LoVo (cell line): ENCODE results near the gene TSPAN8.
"Not testable (repeated sequence)": the region's sequence is repeated elsewhere in the genome, so short reads cannot be mapped to it uniquely, and the experiment has no call there.

Experiments
- DNase-seq: peaks from one replicate; pipeline ENCODE4 v3.0.0-alpha.2; 2016; ENCODE audit warnings: low spot score

TSPAN8 gene

GRCh38 chr12:71157601-71158233, at the start of gene TSPAN8:
TSPAN8 (minus strand) TSS chr12:71157999; CDS start chr12:71157678, 321 bp downstream.
- DNase-seq, result peak; percentile 99

- DNase-seq, result no peak
These were observed 43.4 kb upstream of the TSPAN8 start for GRCh38 chr12:71201136-71201679.

GRCh38 chr12:71200706-71201105, 42.9 kb upstream of the TSPAN8 start:
- no peak for DNase-seq

GRCh38 chr12:71197460-71197859, 39.7 kb upstream of the TSPAN8 start:
- no peak for DNase-seq

DNA sequence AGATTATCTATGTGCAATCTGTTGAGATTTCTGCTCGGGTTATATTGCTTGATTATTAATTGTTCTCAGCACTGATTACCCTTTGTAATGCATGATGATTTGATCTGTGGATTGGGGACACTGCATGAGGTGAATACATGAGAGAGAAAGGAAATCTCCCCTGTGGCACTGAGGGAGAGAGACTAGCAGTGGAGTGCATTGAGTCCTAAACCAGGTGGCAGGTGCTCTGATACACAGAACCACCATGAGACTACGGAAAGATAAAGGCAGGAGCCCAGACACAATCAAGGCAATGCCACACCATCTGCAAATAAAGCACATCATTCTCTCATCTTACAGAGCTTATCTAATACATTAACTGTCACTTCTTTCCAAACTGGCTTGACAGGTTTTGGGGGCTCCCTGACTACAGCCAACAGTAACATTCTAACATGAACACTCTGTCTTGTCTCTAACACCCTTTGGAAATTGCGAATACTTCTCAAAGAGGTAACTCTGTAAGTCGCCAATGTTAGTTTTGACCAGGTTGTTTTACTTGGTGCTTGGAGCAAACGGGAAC, 37.6 kb upstream of the TSPAN8 start:
- DNase-seq, result peak; percentile 87

- DNase-seq, result no peak
These were observed 36.9 kb upstream of the TSPAN8 start for GRCh38 chr12:71194657-71195056.

DNA sequence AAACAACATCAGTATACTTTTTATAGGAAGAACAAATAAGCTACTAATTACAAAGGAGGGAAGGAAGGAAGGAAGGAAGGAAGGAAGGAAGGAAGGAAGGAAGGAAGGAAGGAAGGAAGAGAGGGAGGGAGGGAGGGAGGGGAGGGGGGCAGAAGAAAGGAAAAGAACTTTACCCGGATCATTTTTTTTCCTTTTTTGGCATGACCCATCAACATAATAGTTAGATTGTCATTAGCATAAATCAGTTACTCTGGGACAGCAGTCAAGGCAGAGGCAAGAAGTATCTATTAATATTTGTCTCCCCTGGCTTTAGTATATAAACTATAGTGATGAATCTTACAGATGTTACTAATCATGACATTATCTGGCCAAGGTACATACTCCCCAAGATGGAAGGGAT, 35.2 kb upstream of the TSPAN8 start:
- no peak for DNase-seq

- no peak for DNase-seq
These were observed 33.9 kb upstream of the TSPAN8 start for GRCh38 chr12:71191509-71192196.

DNA sequence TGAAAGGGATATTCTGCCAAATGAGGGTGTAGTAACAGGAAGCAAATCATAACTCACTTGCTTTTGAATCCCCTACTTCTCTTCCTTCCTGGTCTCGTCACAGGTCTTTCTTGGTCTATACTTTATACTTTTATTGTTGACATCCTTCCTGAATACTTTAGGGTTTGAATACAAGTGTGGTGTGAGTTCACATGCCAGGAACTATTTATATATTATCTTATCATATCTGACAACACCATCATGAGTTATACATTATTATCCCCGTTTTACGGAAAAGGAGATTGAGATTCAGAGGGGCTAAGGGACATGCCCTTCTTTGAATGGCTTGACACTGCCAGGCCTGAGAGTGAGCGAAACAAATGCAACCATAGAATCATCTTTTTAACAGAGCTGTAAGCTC, 33.0 kb upstream of the TSPAN8 start:
- no peak for DNase-seq

DNA sequence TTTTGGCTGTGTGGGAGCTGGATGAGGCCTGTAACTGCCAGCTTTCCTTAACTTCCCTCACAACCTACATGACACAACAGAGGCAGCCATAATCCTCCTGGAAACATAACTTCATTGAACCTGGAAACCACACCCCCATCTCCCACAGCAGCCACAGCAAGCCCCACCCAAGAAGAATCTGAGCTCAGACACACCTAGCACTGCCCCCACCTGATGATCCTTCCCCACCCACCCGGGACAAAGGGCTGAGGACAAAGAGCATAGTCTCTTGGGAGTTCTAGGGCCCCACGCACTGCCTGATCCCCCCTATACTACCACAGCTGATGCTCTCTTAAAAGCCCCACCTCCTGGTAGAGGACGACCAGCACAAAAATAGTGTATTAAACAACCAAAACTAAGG, 29.6 kb upstream of the TSPAN8 start:
- DNase-seq, result no peak

- peak; percentile 41 for DNase-seq
These were observed 28.9 kb upstream of the TSPAN8 start for GRCh38 chr12:71186571-71187288.

- no peak for DNase-seq
These were observed 26.0 kb upstream of the TSPAN8 start for GRCh38 chr12:71183846-71184245.

DNA sequence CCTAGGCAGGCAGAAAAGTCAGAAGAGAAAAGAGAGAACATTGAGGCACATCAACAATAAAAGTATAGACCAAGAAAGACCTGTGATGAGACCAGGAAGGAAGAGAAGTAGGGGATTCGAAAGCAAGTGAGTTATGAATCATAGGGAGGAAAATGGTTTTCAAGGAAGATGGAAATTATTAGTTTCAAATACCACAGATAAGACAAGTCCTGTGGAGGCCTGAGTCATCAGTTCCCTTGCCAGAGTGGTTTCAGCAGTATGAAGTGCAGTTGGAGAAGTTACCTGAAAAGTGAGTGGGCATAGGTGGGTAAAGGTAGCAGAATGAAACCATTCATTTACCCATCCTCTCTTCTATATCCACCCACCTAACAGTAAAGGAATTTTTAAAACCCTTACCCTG, 25.2 kb upstream of the TSPAN8 start:
- DNase-seq, result peak; percentile 96

GRCh38 chr12:71178162-71178561, 20.4 kb upstream of the TSPAN8 start:
- no peak for DNase-seq

- DNase-seq, result no peak
These were observed 17.0 kb upstream of the TSPAN8 start for GRCh38 chr12:71174825-71175224.

DNA sequence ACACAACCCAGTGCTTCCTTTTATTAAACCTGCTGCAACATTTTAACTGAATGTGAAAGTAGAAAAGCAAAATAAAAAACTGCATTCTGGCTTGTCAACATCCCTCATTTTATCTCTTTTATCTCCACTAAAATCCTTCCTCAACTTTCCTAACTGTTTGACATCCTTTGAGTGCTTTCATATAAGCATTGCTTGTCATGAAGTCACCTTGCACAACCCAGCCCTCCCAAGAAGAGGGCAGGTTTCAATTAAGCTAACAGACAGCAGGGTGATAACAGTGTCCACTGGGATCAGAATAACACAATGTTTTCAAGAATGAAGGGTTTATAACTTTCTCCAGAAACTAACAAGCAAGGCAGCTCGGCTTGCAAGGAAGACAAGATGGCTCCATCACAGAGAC, 16.3 kb upstream of the TSPAN8 start:
- no peak for DNase-seq

- DNase-seq, result no peak
These were observed 12.7 kb upstream of the TSPAN8 start for GRCh38 chr12:71170456-71170855.

DNA sequence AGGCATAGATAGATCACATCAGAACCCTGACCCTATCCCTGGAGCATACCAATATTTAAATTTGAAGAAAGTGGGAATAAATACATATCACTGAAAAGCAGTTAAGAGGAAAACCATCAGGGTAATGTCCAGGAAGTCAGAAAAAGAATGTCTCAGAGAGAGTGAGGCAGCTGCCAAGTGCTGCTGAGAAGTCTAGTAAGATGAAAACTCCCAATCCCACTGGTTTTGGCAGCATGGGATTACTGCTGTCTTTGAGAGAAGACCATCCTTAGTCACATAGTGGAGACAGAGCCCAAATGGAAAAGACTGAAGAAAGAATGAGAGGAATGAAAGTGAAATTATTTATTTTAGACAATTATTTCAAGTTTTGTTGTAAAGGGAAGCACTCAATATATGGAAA, 11.5 kb upstream of the TSPAN8 start:
- no peak for DNase-seq

- peak; percentile 41 for DNase-seq
These were observed 9.2 kb upstream of the TSPAN8 start for GRCh38 chr12:71166862-71167496.

- no peak for DNase-seq
These were observed 8.5 kb upstream of the TSPAN8 start for GRCh38 chr12:71166280-71166679.

DNA sequence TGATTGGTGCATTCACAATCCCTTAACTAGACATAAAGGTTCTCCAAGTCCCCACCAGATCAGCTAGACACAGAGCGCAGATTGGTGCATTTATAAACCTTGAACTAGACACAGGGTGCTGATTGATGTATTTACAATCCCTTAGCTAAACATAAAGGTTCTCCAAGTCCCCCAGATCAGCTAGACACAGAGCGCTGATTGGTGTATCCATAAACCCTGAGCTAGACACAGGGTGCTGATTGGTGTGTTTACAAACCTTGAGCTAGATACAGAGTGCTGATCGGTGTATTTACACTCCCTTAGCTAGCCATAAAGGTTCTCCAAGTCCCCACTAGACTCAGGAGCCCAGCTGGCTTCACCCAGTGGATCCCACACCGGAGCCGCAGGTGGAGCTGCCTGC, 8.0 kb upstream of the TSPAN8 start:
- DNase-seq, result not testable (repeated sequence)

GRCh38 chr12:71164568-71165197, 6.9 kb upstream of the TSPAN8 start:
- DNase-seq, result peak; percentile 100
